ENCODE data around the gene UBA7.

- TF ChIP-seq, protein P1, sequence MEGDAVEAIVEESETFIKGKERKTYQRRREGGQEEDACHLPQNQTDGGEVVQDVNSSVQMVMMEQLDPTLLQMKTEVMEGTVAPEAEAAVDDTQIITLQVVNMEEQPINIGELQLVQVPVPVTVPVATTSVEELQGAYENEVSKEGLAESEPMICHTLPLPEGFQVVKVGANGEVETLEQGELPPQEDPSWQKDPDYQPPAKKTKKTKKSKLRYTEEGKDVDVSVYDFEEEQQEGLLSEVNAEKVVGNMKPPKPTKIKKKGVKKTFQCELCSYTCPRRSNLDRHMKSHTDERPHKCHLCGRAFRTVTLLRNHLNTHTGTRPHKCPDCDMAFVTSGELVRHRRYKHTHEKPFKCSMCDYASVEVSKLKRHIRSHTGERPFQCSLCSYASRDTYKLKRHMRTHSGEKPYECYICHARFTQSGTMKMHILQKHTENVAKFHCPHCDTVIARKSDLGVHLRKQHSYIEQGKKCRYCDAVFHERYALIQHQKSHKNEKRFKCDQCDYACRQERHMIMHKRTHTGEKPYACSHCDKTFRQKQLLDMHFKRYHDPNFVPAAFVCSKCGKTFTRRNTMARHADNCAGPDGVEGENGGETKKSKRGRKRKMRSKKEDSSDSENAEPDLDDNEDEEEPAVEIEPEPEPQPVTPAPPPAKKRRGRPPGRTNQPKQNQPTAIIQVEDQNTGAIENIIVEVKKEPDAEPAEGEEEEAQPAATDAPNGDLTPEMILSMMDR (IDR thresholded peaks at IDR 0.05): no peak
- no peak for TF ChIP-seq POLR2A (IDR thresholded peaks at IDR 0.05)
Measured at GRCh38 chr3:49790626-49791411, 22.9 kb downstream of the UBA7 start.
